Measurements from ENCODE around the gene PARK7.
"Not testable (repeated sequence)": the region's sequence is repeated elsewhere in the genome, so short reads cannot be mapped to it uniquely, and the experiment has no call there.

The PARK7 gene

GRCh38 chr1:7961216-7962013 lies at the start of gene PARK7:
TSS of gene PARK7 (plus strand) at chr1:7961711. CDS start at chr1:7962786, 1,075 bp downstream.
- peak; percentile 67 for TF ChIP-seq CTCF (conservative IDR thresholded peaks at IDR 0.05; ENCODE audit: low read depth, low read length)
- peak; percentile 99 for DNase-seq (ENCODE audit: low read depth)

GRCh38 chr1:7912145-7912544 lies 49.4 kb upstream of the PARK7 start:
- DNase-seq (ENCODE audit: low read depth) = no peak
- TF ChIP-seq CTCF (conservative IDR thresholded peaks at IDR 0.05; ENCODE audit: low read depth, low read length) = no peak

More at GRCh38 chr1:7961216-7962013, at the start of gene PARK7:
- H3K4me3 ChIP-seq (ENCODE audit: low read depth, low read length) = peak within 1 kb of the TSS; percentile 87

GRCh38 chr1:7912743-7913557 lies 48.6 kb upstream of the PARK7 start:
- TF ChIP-seq CTCF (conservative IDR thresholded peaks at IDR 0.05; ENCODE audit: low read depth, low read length) = no peak
- DNase-seq (ENCODE audit: low read depth) = no peak
- H3K4me3 ChIP-seq (ENCODE audit: low read depth, low read length) = no peak overlapping the region

More at GRCh38 chr1:7912145-7912544, 49.4 kb upstream of the PARK7 start:
- no peak overlapping the region for H3K4me3 ChIP-seq (ENCODE audit: low read depth, low read length)

- TF ChIP-seq CTCF (conservative IDR thresholded peaks at IDR 0.05; ENCODE audit: low read depth, low read length) = no peak
- no peak for DNase-seq (ENCODE audit: low read depth)
- H3K4me3 ChIP-seq (ENCODE audit: low read depth, low read length) = no peak overlapping the region
Observed at GRCh38 chr1:7915826-7916500, 45.5 kb upstream of the PARK7 start.

GRCh38 chr1:7916501-7916830 lies 45.0 kb upstream of the PARK7 start:
- H3K4me3 ChIP-seq (ENCODE audit: low read depth, low read length) = no peak overlapping the region
- TF ChIP-seq CTCF (conservative IDR thresholded peaks at IDR 0.05; ENCODE audit: low read depth, low read length) = no peak
- no peak for DNase-seq (ENCODE audit: low read depth)

- DNase-seq (ENCODE audit: low read depth); H3K4me3 ChIP-seq (ENCODE audit: low read depth, low read length): not testable (repeated sequence)
Observed at GRCh38 chr1:7917971-7918370, 43.5 kb upstream of the PARK7 start.

GRCh38 chr1:7919880-7920279 lies 41.6 kb upstream of the PARK7 start:
- no peak for TF ChIP-seq CTCF (conservative IDR thresholded peaks at IDR 0.05; ENCODE audit: low read depth, low read length)
- DNase-seq (ENCODE audit: low read depth) = no peak
- H3K4me3 ChIP-seq (ENCODE audit: low read depth, low read length) = no peak overlapping the region

Data from choroid plexus epithelial cell (primary cell).